HUES48 (cell line): ENCODE results near the gene ITM2C.

Experiments used
- H3K27ac ChIP-seq: one replicate; pipeline ENCODE4 v1.7.0; 2013; ENCODE audit warnings: low read depth, low read length, inconsistent platforms
- H3K27me3 ChIP-seq: 2 replicates; pipeline ENCODE4 v1.6.1; 2013; ENCODE audit warnings: mild to moderate bottlenecking, low read length; ENCODE audit not compliant: control insufficient read depth, insufficient read depth
- H3K36me3 ChIP-seq: 2 replicates; pipeline ENCODE4 v1.6.1; 2013; ENCODE audit warnings: low read length; ENCODE audit not compliant: control insufficient read depth, insufficient read depth
- H3K4me1 ChIP-seq: 2 replicates; pipeline ENCODE4 v1.6.1; 2013; ENCODE audit warnings: mild to moderate bottlenecking, low read length; ENCODE audit not compliant: control insufficient read depth, insufficient read depth
- H3K4me3 ChIP-seq: 2 replicates; pipeline ENCODE4 v1.5.1; 2013; ENCODE audit warnings: mild to moderate bottlenecking, low read depth, low read length
- H3K9ac ChIP-seq: 2 replicates; pipeline ENCODE4 v1.6.1; 2013; ENCODE audit warnings: mild to moderate bottlenecking, low read depth, low read length, moderate library complexity
- H3K9me3 ChIP-seq: 2 replicates; pipeline ENCODE4 v1.6.1; 2013; ENCODE audit warnings: low read length; ENCODE audit not compliant: control insufficient read depth, insufficient read depth

The ITM2C gene

GRCh38 chr2:230864605-230865306 is at the start of gene ITM2C:
Gene ITM2C, plus strand, starts transcription at chr2:230864942. Its CDS starts 84 bp downstream, at chr2:230865026.
- Histone ChIP-seq H3K27me3 (no peaks in the 10 kb centered on the region), H3K9me3 (no peaks in the 10 kb centered on the region), H3K27ac (peak within 1 kb of the TSS; percentile 86), H3K4me3 (peak within 1 kb of the TSS; percentile 87), H3K36me3 (no peaks in the 10 kb centered on the region), H3K9ac (peak within 1 kb of the TSS; percentile 84), H3K4me1 (peaks cover 52% of the 10 kb centered on the region)

- Histone ChIP-seq H3K4me1 (no peaks in the 10 kb centered on the region), H3K9me3 (no peaks in the 10 kb centered on the region), H3K27me3 (no peaks in the 10 kb centered on the region), H3K27ac (no peak overlapping the region), H3K9ac (no peak overlapping the region), H3K36me3 (peaks cover 78% of the 10 kb centered on the region), H3K4me3 (no peak overlapping the region)
These were observed 49.7 kb upstream of the ITM2C start for GRCh38 chr2:230815088-230815487.

GRCh38 chr2:230816735-230817134 is 48.0 kb upstream of the ITM2C start:
- no peak overlapping the region for H3K9ac ChIP-seq
- H3K27ac ChIP-seq = no peak overlapping the region
- H3K27me3 ChIP-seq = no peaks in the 10 kb centered on the region
- no peaks in the 10 kb centered on the region for H3K9me3 ChIP-seq
- H3K4me3 ChIP-seq = no peak overlapping the region
- H3K4me1 ChIP-seq = 0 out of 2 replicates have a peak, but pooled peaks cover 6% of the 10 kb centered on the region
- peaks cover 64% of the 10 kb centered on the region for H3K36me3 ChIP-seq

- no peaks in the 10 kb centered on the region for H3K9me3 ChIP-seq
- no peak overlapping the region for H3K27ac ChIP-seq
- H3K4me3 ChIP-seq = no peak overlapping the region
- H3K27me3 ChIP-seq = no peaks in the 10 kb centered on the region
- 0 out of 2 replicates have a peak, but pooled peaks cover 6% of the 10 kb centered on the region for H3K4me1 ChIP-seq
- no peak overlapping the region for H3K9ac ChIP-seq
- peaks cover 46% of the 10 kb centered on the region for H3K36me3 ChIP-seq
These were observed 45.3 kb upstream of the ITM2C start for GRCh38 chr2:230819433-230819832.

- Histone ChIP-seq H3K27me3 (no peaks in the 10 kb centered on the region), H3K36me3 (peaks cover 33% of the 10 kb centered on the region), H3K4me3 (no peak overlapping the region), H3K9me3 (no peaks in the 10 kb centered on the region), H3K4me1 (0 out of 2 replicates have a peak, but pooled peaks cover 6% of the 10 kb centered on the region), H3K27ac (no peak overlapping the region), H3K9ac (no peak overlapping the region)
These were observed 43.3 kb upstream of the ITM2C start for GRCh38 chr2:230821261-230821990.

- 0 out of 2 replicates have a peak, but pooled peaks cover 6% of the 10 kb centered on the region for H3K4me1 ChIP-seq
- no peak overlapping the region for H3K27ac ChIP-seq
- H3K9me3 ChIP-seq = no peaks in the 10 kb centered on the region
- H3K4me3 ChIP-seq = no peak overlapping the region
- H3K36me3 ChIP-seq = peaks cover 27% of the 10 kb centered on the region
- H3K9ac ChIP-seq = no peak overlapping the region
- no peaks in the 10 kb centered on the region for H3K27me3 ChIP-seq
These were observed 42.7 kb upstream of the ITM2C start for GRCh38 chr2:230821991-230822520.

- Histone ChIP-seq H3K36me3 (peaks cover 13% of the 10 kb centered on the region), H3K27ac (no peak overlapping the region), H3K27me3 (no peaks in the 10 kb centered on the region), H3K9ac (no peak overlapping the region), H3K4me3 (no peak overlapping the region), H3K9me3 (no peaks in the 10 kb centered on the region), H3K4me1 (0 out of 2 replicates have a peak, but pooled peaks cover 6% of the 10 kb centered on the region)
These were observed 41.3 kb upstream of the ITM2C start for GRCh38 chr2:230823264-230823964.

GRCh38 chr2:230824406-230824978 is 40.2 kb upstream of the ITM2C start:
- no peak overlapping the region for H3K9ac ChIP-seq
- H3K27me3 ChIP-seq = no peaks in the 10 kb centered on the region
- peaks cover 2% of the 10 kb centered on the region for H3K36me3 ChIP-seq
- no peak overlapping the region for H3K4me3 ChIP-seq
- H3K9me3 ChIP-seq = no peaks in the 10 kb centered on the region
- H3K27ac ChIP-seq = no peak overlapping the region
- 0 out of 2 replicates have a peak, but pooled peaks cover 6% of the 10 kb centered on the region for H3K4me1 ChIP-seq

- Histone ChIP-seq H3K9ac (no peak overlapping the region), H3K27ac (no peak overlapping the region), H3K4me1 (0 out of 2 replicates have a peak, but pooled peaks cover 6% of the 10 kb centered on the region), H3K9me3 (no peaks in the 10 kb centered on the region), H3K4me3 (no peak overlapping the region), H3K27me3 (no peaks in the 10 kb centered on the region), H3K36me3 (no peaks in the 10 kb centered on the region)
These were observed 39.4 kb upstream of the ITM2C start for GRCh38 chr2:230825354-230825753.

- no peaks in the 10 kb centered on the region for H3K27me3 ChIP-seq
- H3K4me1 ChIP-seq = no peaks in the 10 kb centered on the region
- H3K4me3 ChIP-seq = peak overlapping the region; percentile 31; the same call in 1 of the 2 replicates
- no peak overlapping the region for H3K27ac ChIP-seq
- H3K9ac ChIP-seq = no peak overlapping the region
- H3K9me3 ChIP-seq = no peaks in the 10 kb centered on the region
- H3K36me3 ChIP-seq = no peaks in the 10 kb centered on the region
These were observed 36.9 kb upstream of the ITM2C start for GRCh38 chr2:230827774-230828271.
